Activated CD4-positive, alpha-beta T cell treated with anti-CD3 and anti-CD28 coated beads for 48 hours (primary cell): Measurements from ENCODE around the gene TM9SF1.

Source experiments
- DNase-seq: peaks from one replicate; pipeline ENCODE4 v3.0.0-alpha.2; 2020

The TM9SF1 gene

DNA sequence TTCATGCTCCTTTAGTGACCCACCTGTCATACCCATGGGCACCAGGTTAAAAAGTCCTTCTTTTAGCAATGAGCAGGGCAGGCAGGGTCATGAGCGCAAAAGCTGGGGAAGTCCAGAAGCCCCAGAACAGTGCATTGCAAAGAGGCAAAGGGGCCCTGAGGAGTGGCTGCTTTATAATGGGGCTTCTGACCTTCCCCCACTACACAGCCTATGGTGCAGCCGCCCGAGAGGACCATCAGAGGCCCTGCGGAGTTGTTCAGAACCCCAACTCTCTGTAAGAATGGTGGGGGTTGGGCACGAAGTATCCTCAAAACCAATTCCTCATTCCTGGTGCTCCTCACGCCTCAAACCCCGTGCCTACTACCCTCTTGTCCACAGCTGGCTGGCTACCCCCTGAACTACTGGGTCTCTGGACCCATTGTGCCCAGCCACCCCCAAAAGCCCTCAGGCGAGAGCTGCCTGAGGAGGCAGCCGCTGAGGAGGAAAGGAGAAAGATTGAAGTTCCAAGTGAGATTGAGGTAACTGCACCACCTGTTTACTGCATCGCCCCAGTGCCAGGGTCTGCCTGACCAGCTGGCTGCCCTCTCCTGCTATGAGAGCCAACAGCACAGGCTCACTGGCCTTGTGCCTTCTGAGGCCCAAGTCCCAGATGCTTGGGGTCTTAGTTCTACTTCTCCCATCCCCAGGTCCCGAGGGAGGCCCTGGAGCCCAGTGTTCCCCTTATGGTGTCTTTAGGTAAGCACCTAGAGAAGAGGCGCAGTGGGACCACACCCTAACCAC is 16.7 kb downstream of the TM9SF1 start:
- DNase-seq: no peak

DNA sequence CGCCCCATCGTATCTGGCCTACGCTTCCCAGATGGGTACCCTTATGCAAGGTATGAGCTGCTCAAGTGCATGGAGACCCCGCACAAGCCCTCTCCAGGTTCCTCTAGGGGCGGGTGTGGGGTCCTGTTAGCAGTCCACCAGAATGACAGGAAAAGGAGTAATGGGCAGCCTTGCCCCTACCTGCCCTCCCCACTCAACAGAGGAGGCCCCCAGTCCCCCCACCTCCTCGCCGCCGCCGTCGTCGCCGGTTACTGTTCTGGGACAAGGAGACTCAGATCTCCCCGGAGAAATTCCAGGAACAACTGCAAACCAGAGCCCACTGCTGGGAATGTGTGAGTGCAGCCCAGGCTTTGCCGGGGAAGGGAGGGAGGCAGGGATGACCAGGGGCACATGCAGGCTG is 17.4 kb downstream of the TM9SF1 start:
- no peak for DNase-seq

GRCh38 chr14:24177041-24177825 is 18.0 kb downstream of the TM9SF1 start:
- no peak for DNase-seq

GRCh38 chr14:24176599-24176998 is 18.6 kb downstream of the TM9SF1 start:
- DNase-seq: no peak

DNA sequence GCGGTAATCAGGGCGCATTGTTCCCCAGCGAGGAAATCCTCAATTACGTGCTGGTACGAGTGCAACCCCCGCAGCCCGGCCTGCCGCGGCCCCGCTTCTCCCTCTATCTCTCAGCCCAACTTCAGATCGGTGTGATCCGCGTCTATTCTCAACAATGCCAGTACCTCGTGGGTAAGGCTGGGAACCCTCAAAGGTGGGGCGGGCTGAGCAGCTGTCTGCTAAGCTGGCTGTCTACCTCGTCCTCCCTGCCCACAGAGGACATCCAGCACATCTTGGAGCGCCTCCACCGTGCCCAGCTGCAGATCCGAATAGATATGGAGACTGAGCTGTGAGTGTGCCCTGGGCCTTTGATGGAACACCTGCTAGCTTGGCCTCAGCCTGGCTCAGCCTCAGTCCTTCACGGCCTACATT is 22.4 kb downstream of the TM9SF1 start:
- DNase-seq: no peak

GRCh38 chr14:24172261-24172860 is 22.9 kb downstream of the TM9SF1 start:
- no peak for DNase-seq

DNA sequence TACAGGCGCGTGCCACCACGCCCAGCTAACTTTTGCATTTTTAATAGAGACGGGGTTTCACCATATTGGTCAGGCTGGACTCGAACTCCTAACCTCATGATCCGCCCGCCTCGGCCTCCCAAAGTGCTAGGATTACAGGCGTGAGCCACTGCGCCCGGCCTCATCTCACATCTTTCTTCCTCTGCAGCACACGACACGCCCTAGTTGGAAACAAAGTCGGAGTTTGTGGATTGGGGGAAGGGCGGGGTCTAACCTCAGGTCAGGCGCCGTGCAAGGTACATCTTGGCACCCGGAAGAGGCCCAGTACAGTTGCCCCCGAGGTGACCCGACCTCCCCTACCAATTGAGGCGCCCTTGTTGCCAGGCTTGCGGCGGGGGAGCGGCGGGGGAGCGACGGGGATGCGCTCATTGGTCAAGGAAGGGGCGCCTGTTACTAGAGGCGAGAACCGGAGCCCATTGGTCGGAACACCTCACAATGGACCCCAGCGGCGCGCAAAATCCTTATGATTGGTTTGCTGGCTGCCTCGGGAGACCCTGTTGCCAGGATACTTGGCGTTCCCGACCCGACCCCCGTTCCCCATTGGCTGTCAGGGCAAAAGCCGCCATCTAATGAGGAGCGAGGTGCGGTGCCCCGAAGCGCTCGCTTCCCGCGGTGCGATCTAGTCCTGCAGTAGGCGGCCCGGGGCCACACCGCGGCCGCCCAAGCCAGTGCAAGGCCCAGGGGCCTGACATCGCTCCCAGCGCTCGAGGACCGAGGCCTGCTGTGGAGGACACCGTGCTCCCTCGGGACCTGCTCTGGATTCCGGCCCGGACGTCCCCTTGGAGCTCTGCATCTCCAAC is 23.6 kb downstream of the TM9SF1 start, which contains the start of gene REC8:
REC8 (plus strand) TSS at position 659 of the 839 bp plus-strand sequence. CDS start 473 bp downstream, outside the sequence.
- peak; percentile 80 for DNase-seq

DNA sequence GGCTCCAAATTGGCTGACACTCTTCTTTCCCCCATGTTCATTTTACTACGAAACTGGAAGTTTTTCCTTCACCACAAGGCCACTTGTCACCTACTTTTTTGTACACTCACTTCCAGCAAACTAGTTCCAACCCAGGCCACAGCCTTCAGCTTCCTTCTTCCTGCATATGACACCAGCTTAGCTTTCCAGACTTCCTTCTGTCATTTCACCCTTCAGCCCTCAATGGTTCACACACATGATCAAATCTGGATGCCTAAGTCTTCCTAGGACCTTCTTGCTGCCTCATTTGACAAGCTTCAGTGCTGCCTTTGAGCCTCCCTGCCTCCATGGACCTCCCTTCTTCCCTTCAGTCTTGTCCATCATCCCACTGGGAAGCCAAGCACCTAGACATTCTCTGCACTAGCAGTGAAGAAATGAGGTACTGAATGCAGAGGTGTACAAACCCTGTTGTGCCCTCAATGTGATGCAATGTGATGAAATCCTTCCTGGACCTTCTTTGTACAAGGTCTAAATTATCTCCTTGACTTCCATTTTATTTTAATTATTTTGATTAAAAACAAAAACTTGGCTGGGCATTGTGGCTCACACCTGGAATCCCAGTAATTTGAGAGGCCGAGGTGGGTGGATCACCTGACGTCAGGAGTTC is 27.6 kb downstream of the TM9SF1 start:
- no peak for DNase-seq

GRCh38 chr14:24165785-24166184 is 29.5 kb downstream of the TM9SF1 start:
- no peak for DNase-seq

GRCh38 chr14:24164518-24164991 is 30.7 kb downstream of the TM9SF1 start:
- no peak for DNase-seq

DNA sequence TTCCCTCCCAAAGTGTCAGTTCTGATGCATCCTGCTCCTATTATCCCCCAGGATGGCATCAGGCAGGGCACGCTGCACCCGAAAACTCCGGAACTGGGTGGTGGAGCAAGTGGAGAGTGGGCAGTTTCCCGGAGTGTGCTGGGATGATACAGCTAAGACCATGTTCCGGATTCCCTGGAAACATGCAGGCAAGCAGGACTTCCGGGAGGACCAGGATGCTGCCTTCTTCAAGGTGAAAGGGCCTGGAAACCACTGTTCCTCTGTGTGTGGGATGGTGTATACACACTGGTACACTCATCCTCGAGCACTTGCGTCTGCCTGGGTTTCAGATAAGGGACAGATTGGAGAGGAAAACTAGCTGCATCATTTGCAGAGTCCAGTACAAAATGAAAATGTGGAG is 33.1 kb downstream of the TM9SF1 start:
- peak; percentile 52 for DNase-seq

DNA sequence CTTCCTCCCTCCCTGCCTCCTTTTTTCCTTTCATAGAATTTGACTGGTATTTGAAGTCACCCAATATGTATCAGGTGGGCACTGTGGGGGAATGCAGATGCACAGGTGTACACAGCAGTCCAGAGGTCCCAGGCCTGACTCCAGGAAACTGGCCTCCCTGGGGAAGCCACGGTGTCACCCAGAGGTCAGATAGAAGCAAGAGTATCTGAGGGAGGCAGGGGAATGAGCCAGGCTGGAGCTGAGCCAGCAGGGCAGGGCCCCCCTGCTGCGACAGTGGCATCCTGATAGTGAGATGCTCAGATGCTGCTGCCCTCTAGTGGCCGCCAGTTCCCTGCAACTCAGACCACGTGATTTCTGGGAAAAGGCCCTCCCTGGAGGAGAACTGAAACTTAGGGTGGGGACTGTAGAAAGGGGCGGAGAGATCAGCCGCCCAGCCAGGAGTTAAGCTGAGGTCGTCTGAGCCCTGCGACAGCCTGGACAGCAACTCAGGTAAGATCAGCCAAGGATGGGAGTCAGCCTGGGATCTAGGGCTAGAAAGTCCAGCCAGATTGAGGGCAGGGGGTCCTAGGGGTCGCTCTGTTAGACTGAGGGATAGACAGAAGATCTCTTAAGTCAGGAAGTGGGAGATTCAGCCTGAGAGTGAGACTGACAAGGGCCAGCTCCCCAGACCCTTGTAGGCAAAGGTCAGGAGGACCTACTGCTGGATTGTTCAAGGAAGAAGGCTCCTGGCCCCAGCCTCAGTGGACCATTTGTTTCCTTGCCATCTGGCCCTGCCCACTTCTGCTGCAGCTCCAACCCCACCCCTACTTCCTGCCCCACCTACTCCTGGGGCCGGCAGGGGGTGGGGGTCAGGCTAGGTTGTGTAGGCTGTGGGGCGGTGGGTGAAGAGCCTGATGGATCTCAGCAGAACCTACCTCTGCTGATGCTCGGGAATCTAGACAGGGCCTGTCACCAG is 34.1 kb downstream of the TM9SF1 start, which contains the start of gene IRF9:
IRF9 (plus strand) TSS at position 416 of the 955 bp plus-strand sequence. CDS start 880 bp downstream, outside the sequence.
- DNase-seq: peak; percentile 98

DNA sequence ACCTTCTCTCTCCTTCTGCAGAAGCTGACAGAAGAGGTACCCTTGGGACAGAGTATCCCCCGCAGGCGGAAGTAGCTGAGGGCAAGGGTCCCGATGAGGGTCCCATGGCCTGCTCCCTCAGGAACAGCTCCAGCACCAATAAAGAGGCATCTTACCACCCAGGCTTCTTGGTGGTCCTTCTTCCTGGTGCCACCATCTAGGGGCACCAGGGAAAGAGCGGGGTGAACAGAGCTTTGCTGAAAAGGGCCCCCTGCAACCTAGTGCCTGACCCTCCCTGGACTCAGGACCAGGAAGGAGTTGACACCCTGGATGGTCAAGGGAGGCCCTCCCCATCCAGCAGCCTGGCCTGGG is 34.8 kb downstream of the TM9SF1 start:
- DNase-seq: no peak

DNA sequence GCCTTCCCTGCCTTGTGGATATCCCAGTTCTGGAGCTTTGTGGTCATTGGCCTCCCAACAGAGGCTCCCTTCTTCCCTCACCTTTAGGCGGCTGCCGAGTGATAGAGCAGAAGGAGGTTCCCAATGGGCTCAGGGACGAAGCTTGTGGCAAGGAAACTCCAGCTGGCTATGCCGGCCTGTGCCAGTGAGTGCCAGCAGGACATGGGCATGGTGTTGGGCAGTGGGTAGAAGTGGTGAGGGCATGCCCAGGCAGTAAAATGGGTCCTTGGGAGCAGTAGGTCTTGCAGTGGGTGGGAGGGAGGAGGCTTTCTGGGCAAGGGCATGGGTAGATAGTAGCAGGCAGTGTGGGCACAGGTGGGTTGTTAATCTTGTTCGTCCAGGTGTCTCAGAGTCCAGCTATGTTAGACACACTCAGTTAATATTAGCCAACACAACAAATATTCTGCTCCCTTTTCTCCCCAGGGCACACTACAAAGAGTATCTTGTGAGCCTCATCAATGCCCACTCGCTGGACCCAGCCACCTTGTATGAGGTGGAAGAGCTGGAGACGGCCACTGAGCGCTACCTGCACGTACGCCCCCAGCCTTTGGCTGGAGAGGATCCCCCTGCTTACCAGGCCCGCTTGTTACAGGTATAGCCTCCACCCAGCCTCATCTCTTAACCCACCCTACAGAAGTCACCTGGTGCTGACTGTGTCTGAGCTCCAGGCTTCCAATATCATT is 35.3 kb downstream of the TM9SF1 start:
- no peak for DNase-seq

DNA sequence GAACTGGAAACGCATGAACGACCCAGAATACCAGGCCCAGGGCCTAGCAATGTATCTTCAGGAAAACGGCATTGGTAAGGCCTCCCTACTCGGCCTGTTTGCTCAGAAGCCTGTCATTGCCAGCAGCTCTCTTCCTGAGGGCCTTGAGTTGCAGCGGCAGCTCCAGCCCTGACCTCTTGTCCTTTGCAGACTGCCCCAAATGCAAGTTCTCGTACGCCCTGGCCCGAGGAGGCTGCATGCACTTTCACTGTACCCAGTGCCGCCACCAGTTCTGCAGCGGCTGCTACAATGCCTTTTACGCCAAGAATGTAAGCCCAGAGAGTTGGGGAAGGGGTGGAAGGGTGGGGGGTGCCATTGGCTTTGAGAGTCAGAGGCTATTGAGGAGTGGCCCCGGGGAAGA is 37.9 kb downstream of the TM9SF1 start:
- no peak for DNase-seq

DNA sequence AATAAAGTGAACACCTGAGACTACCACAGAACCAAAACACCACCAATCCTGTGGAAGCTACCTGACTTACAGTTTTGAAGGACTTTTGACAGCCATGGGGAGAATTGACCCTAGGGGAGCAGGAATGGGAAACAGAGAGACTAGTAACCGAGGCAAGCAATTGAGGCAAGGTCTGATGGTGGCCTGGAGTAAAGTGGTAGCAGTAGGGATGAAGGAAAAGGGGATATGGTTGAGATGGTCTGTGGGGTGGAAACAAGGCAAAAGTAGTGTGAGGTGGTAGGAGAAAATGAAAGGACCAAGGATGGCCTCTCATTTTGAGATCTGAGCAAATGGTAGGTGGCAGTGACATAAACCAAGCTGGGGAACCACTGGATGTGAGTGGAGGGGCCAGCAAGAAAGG is 38.4 kb downstream of the TM9SF1 start:
- DNase-seq: no peak

- DNase-seq: no peak
These were observed 40.1 kb downstream of the TM9SF1 start for GRCh38 chr14:24155100-24155499.

DNA sequence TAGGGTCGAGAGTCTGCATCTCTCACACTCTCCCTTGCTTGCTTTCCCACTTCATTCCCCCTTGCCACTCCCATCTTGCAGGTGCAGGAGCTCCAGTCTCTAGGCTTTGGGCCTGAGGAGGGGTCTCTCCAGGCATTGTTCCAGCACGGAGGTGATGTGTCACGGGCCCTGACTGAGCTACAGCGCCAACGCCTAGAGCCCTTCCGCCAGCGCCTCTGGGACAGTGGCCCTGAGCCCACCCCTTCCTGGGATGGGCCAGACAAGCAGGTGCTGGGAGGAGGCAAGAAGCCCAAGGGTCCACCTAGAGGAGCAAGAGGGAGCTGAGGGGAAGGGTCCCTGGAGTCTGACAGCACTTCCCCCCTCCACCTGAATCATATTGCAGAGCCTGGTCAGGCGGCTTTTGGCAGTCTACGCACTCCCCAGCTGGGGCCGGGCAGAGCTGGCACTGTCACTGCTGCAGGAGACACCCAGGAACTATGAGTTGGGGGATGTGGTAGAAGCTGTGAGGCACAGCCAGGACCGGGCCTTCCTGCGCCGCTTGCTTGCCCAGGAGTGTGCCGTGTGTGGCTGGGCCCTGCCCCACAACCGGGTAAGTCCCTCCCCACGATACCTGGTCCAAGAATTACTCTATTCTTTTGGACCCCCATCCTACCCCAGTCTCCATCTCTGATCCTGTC is 43.7 kb downstream of the TM9SF1 start:
- DNase-seq: no peak

- no peak for DNase-seq
These were observed 44.2 kb downstream of the TM9SF1 start for GRCh38 chr14:24150993-24151392.

GRCh38 chr14:24150567-24150966 is 44.7 kb downstream of the TM9SF1 start:
- DNase-seq: no peak
